OCI-LY3 (cell line): Measurements from ENCODE around the gene TCTN3.

Source experiments
- EZH2phosphoT487 ChIP-seq: fragments of 200-600 bp; shearing (Covaris generic); IDR thresholded peaks from 2 replicates; pipeline ENCODE4 v1.6.1; 2018; ENCODE audit warnings: antibody characterized with exemption, mixed run types, low read depth
- TF ChIP-seq, protein P1 (sequence below): fragments of 200-600, 300-600 bp; sonication (generic); IDR thresholded peaks from 2 replicates; pipeline ENCODE4 v1.5.1; 2014; ENCODE audit warnings: antibody characterized with exemption, low read length, low read depth

DNA sequence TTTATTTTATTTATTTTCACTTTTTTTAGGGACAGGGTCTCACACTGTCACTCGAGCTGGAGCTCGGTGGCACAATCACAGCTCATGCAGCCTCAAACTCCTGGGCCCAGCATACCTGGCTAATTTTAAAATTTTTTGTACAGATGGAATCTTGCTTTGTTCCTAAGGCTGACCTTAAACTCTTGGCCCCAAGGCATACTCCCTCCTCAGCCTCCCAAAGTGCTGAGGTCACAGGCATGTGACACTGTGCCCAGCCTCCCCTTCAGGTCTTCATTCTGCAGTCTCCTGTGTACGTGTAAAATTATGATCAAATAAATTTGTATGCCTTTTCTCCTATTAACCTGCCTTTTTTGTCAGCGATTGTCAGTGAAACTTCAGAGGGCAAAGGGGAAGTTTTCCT, 17.8 kb upstream of the TCTN3 start:
- TF ChIP-seq, protein P1, sequence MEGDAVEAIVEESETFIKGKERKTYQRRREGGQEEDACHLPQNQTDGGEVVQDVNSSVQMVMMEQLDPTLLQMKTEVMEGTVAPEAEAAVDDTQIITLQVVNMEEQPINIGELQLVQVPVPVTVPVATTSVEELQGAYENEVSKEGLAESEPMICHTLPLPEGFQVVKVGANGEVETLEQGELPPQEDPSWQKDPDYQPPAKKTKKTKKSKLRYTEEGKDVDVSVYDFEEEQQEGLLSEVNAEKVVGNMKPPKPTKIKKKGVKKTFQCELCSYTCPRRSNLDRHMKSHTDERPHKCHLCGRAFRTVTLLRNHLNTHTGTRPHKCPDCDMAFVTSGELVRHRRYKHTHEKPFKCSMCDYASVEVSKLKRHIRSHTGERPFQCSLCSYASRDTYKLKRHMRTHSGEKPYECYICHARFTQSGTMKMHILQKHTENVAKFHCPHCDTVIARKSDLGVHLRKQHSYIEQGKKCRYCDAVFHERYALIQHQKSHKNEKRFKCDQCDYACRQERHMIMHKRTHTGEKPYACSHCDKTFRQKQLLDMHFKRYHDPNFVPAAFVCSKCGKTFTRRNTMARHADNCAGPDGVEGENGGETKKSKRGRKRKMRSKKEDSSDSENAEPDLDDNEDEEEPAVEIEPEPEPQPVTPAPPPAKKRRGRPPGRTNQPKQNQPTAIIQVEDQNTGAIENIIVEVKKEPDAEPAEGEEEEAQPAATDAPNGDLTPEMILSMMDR, result no peak
- TF ChIP-seq EZH2phosphoT487, result no peak
